Left ventricle myocardium inferior (tissue), 1 donor: ENCODE data around the gene SLC15A2. TPM values are rescaled to one million over a fixed set of nuclear protein-coding genes. Genes with fewer than 3 reads are reported as not detected.

Source experiments
- DNase-seq: peaks from one replicate; pipeline ENCODE4 v3.0.0-alpha.2; 2020
- H3K27ac ChIP-seq: fragments of 200-600 bp; replicated peaks from 2 replicates; pipeline ENCODE4 v1.8.0; 2021
- H3K27me3 ChIP-seq: fragments of 200-600 bp; 2 replicates; pipeline ENCODE4 v1.8.0; 2021; ENCODE audit warnings: low read depth
- H3K36me3 ChIP-seq: fragments of 200-600 bp; 2 replicates; pipeline ENCODE4 v1.8.0; 2021
- H3K4me1 ChIP-seq: fragments of 200-600 bp; 2 replicates; pipeline ENCODE4 v1.8.0; 2021
- H3K4me3 ChIP-seq: fragments of 200-600 bp; 2 replicates; pipeline ENCODE4 v1.8.0; 2021; ENCODE audit warnings: mild to moderate bottlenecking, moderate library complexity
- H3K9me3 ChIP-seq: fragments of 200-600 bp; replicated peaks from 2 replicates; pipeline ENCODE4 v1.8.0; 2021
- intact Hi-C: fragments of 100-400 bp; cut with micrococcal nuclease; formaldehyde crosslinking; loops from one replicate; pipeline ENCODE4 v1.11.0; 2022
- total RNA-seq: library from RNA; stranded (reverse); fragmentation: NEBNext Ultra II Directional; extraction: Animal tissue kit (Norgen Biotek cat#: 25700); gene quantifications from one replicate; pipeline ENCODE4 v1.2.1, GENCODE V29; 2021
- TF ChIP-seq, protein P1 (sequence below): fragments of 200-600 bp; IDR thresholded peaks from 2 replicates; pipeline ENCODE4 v1.8.0; 2021; ENCODE audit warnings: antibody characterized with exemption, mild to moderate bottlenecking, borderline replicate concordance
- donor health status: DM: no; HTN: yes; CAD: no; lungs with severe emphysema.

The SLC15A2 gene
- total RNA-seq, 1 donor from 2014 or later: 4.6 TPM

DNA sequence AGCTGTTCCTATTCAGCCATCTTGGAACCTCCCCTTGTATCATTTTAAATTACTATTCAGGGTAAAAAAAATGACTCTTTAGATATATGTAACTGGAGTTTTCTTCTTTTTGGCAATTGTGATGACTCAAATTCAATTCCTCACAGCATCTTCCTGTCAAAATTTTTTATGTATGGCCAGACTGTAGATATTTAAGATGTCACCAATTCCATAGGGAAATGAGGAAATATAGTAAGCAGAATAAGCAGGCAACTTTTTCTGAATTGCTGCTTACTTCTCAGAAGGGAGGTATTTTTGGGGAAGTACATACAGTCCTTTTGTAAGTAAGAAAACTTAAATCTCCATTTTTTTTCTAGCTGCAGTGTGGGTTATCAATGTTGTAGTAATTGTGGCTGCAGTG lies 30.4 kb upstream of the SLC15A2 start:
- intact Hi-C loops: no loop called here
- no peak overlapping the region for H3K4me3 ChIP-seq
- TF ChIP-seq, protein P1, sequence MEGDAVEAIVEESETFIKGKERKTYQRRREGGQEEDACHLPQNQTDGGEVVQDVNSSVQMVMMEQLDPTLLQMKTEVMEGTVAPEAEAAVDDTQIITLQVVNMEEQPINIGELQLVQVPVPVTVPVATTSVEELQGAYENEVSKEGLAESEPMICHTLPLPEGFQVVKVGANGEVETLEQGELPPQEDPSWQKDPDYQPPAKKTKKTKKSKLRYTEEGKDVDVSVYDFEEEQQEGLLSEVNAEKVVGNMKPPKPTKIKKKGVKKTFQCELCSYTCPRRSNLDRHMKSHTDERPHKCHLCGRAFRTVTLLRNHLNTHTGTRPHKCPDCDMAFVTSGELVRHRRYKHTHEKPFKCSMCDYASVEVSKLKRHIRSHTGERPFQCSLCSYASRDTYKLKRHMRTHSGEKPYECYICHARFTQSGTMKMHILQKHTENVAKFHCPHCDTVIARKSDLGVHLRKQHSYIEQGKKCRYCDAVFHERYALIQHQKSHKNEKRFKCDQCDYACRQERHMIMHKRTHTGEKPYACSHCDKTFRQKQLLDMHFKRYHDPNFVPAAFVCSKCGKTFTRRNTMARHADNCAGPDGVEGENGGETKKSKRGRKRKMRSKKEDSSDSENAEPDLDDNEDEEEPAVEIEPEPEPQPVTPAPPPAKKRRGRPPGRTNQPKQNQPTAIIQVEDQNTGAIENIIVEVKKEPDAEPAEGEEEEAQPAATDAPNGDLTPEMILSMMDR: no peak
- DNase-seq: no peak
- no peaks in the 10 kb centered on the region for H3K4me1 ChIP-seq
- no peak overlapping the region for H3K27ac ChIP-seq
- peaks cover 8% of the 10 kb centered on the region for H3K9me3 ChIP-seq
- no peaks in the 10 kb centered on the region for H3K27me3 ChIP-seq
- peaks cover 9% of the 10 kb centered on the region for H3K36me3 ChIP-seq

DNA sequence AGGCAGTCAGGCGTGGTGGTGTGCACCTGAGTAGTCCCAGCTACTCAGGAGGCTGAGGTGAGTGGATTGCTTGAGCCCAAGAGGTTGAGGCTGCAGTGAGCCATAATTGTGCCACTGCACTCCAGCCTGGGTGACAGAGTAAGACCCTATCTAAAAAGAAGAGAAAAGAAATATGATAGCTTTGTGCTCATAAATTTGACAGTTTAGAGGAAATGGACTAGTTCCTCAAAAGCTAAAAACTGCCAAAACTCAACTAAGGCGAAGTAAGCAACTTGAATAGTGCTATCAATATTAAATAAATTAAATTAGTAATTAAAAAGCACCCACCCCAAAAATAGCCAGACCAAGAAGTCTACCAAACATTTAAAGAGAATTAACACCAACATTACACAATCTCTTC lies 24.5 kb upstream of the SLC15A2 start:
- H3K4me1 ChIP-seq: no peaks in the 10 kb centered on the region
- H3K27ac ChIP-seq: no peak overlapping the region
- TF ChIP-seq, protein P1: no peak

DNA sequence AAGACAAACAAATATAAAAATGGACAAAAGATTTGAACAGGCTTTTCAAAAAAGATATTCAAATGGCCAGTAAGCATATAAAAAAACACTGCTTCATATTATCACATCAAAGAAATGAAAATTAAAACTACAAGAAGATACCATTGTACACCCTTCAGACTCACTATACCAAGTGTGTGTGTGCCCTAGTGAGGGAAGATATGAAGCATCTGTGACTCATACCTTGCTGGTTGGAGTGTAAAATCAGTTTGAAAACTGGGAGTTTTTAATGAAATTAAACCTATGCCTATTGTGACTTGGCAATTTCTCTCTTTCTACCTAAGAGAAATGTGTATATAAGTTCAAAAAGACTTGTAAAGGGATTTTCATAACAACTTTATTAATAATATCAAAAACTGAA lies 23.5 kb upstream of the SLC15A2 start:
- Histone ChIP-seq H3K27ac (no peak overlapping the region), H3K4me3 (no peak overlapping the region), H3K27me3 (no peaks in the 10 kb centered on the region), H3K9me3 (no peaks in the 10 kb centered on the region), H3K36me3 (peaks cover 8% of the 10 kb centered on the region), H3K4me1 (no peaks in the 10 kb centered on the region)
- TF ChIP-seq, protein P1: no peak
- intact Hi-C loops: no loop called here
- no peak for DNase-seq

More for the DNA sequence above, 24.5 kb upstream of the SLC15A2 start:
- Histone ChIP-seq H3K9me3 (no peaks in the 10 kb centered on the region), H3K27me3 (no peaks in the 10 kb centered on the region), H3K4me3 (no peak overlapping the region), H3K36me3 (peaks cover 8% of the 10 kb centered on the region)
- no peak for DNase-seq
- intact Hi-C loops: no loop called here

- Histone ChIP-seq H3K9me3 (no peaks in the 10 kb centered on the region), H3K36me3 (peaks cover 8% of the 10 kb centered on the region), H3K27ac (no peak overlapping the region), H3K4me1 (no peaks in the 10 kb centered on the region), H3K4me3 (no peak overlapping the region), H3K27me3 (no peaks in the 10 kb centered on the region)
- DNase-seq: no peak
- TF ChIP-seq, protein P1: no peak
- intact Hi-C loops: no loop called here
Measured at GRCh38 chr3:121871430-121871829, 22.8 kb upstream of the SLC15A2 start.

DNA sequence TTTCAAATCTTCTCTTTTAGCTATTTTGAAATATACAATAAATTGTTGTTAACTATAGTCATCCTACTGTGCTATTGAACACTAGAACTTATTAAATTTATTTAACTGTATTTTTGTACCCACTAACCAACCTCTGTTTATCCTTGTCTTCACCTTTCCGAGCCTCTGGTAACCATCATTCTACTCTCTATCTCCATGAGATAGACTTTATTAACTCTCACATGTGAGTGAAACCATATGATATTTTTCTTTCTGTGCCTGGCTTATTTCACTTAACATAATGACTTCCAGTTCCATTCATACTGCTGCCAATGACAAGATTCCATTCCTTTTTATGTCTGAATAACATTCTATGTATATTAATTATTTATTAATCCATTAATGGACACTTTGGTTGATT lies 15.8 kb upstream of the SLC15A2 start:
- no peak for DNase-seq
- Histone ChIP-seq H3K27me3 (no peaks in the 10 kb centered on the region), H3K27ac (no peak overlapping the region), H3K9me3 (no peaks in the 10 kb centered on the region), H3K4me3 (no peak overlapping the region), H3K4me1 (no peaks in the 10 kb centered on the region), H3K36me3 (peaks cover under 1% of the 10 kb centered on the region)
- TF ChIP-seq, protein P1: no peak
- intact Hi-C loops: no loop called here

- Histone ChIP-seq H3K9me3 (no peaks in the 10 kb centered on the region), H3K27ac (no peak overlapping the region), H3K4me1 (no peaks in the 10 kb centered on the region), H3K36me3 (no peaks in the 10 kb centered on the region), H3K27me3 (no peaks in the 10 kb centered on the region), H3K4me3 (no peak overlapping the region)
- DNase-seq: no peak
- intact Hi-C loops: no loop called here
- TF ChIP-seq, protein P1: peak; percentile 36
Measured at GRCh38 chr3:121883507-121883906, 10.7 kb upstream of the SLC15A2 start.
